Measurements from ENCODE around the gene DOK4. TPM values are rescaled to one million over a fixed set of nuclear protein-coding genes. Genes with fewer than 3 reads are reported as not detected.

Gene DOK4
- total RNA-seq, 4 donors from 2014 or later, result 22.8 to 33.1 (median 29.1) TPM

- Histone ChIP-seq H3K36me3 (peaks cover 0 to 80% (median 0%) of the 10 kb centered on the region in 3 donors), H3K27ac (no peak overlapping the region), H3K4me3 (no peak overlapping the region), H3K9me3 (no peaks in the 10 kb centered on the region), H3K4me1 (peaks cover 0 to 6% (median 0%) of the 10 kb centered on the region in 4 donors), H3K27me3 (no peaks in the 10 kb centered on the region)
- DNase-seq (ENCODE audit: low spot score in 2 of 2), result no peak
- WGBS, 2 donors, result 76 to 82% methylated on average over 21 to 23 of the region's 23 CpGs
- TF ChIP-seq POLR2A (IDR thresholded peaks at IDR 0.05) (no peak), CTCF (IDR thresholded peaks at IDR 0.05) (no peak), EP300 (IDR thresholded peaks at IDR 0.05) (no peak)
These were observed 28.7 kb upstream of the DOK4 start for GRCh38 chr16:57514791-57515600.

- no peaks in the 10 kb centered on the region for H3K9me3 ChIP-seq
- no peak overlapping the region for H3K4me3 ChIP-seq
- no peaks in the 10 kb centered on the region for H3K4me1 ChIP-seq
- no peak for TF ChIP-seq CTCF (IDR thresholded peaks at IDR 0.05)
- no peak for TF ChIP-seq POLR2A (IDR thresholded peaks at IDR 0.05)
- no peak for TF ChIP-seq EP300 (IDR thresholded peaks at IDR 0.05)
- no peaks in the 10 kb centered on the region for H3K27me3 ChIP-seq
- DNase-seq (ENCODE audit: low spot score in 2 of 2), result no peak
- 83 to 84% methylated on average over 4 of the region's 4 CpGs for WGBS, 2 donors
- peaks cover 0 to 79% (median 0%) of the 10 kb centered on the region in 3 donors for H3K36me3 ChIP-seq
- no peak overlapping the region for H3K27ac ChIP-seq
These were observed 28.1 kb upstream of the DOK4 start for GRCh38 chr16:57514371-57514770.

GRCh38 chr16:57513371-57514102 is 27.2 kb upstream of the DOK4 start:
- H3K36me3 ChIP-seq, result peaks cover 0 to 70% (median 0%) of the 10 kb centered on the region in 3 donors
- H3K27ac ChIP-seq, result no peak overlapping the region
- 41 to 54% methylated on average over 14 of the region's 14 CpGs for WGBS, 2 donors

GRCh38 chr16:57512296-57513001 is 26.2 kb upstream of the DOK4 start:
- Histone ChIP-seq H3K27ac (no peak overlapping the region), H3K4me1 (no peaks in the 10 kb centered on the region), H3K4me3 (no peak overlapping the region), H3K27me3 (peaks cover 0 to 2% of the 10 kb centered on the region in 2 donors), H3K36me3 (peaks cover 0 to 59% (median 0%) of the 10 kb centered on the region in 3 donors), H3K9me3 (no peaks in the 10 kb centered on the region)
- no peak for DNase-seq (ENCODE audit: low spot score in 2 of 2)
- TF ChIP-seq CTCF (IDR thresholded peaks at IDR 0.05), result no peak
- TF ChIP-seq EP300 (IDR thresholded peaks at IDR 0.05), result no peak
- no peak for TF ChIP-seq POLR2A (IDR thresholded peaks at IDR 0.05)
- WGBS, 2 donors, result 94% methylated on average over 23 of the region's 23 CpGs

More at GRCh38 chr16:57513371-57514102, 27.2 kb upstream of the DOK4 start:
- no peak for DNase-seq (ENCODE audit: low spot score in 2 of 2)
- Histone ChIP-seq H3K27me3 (no peaks in the 10 kb centered on the region), H3K4me1 (no peaks in the 10 kb centered on the region), H3K9me3 (no peaks in the 10 kb centered on the region), H3K4me3 (no peak overlapping the region)
- TF ChIP-seq CTCF (IDR thresholded peaks at IDR 0.05), result no peak
- TF ChIP-seq POLR2A (IDR thresholded peaks at IDR 0.05), result no peak
- no peak for TF ChIP-seq EP300 (IDR thresholded peaks at IDR 0.05)

Measured in tibial nerve (tissue), 4 donors.